A673 (cell line): Measurements from ENCODE around the gene MARCHF7. TPM values are rescaled to one million over a fixed set of nuclear protein-coding genes. Genes with fewer than 3 reads are reported as not detected.

Experiments
- BruUV-seq: library from RNA; stranded (reverse); fragments of 400-500 nt; replicated peaks from 2 replicates; lab custom pipeline; 2021; lab: Mats Ljungman, UMichigan
- CTCF ChIA-PET: fragments of 300-600 bp; sonication (Branson Sonifier 250); formaldehyde crosslinking; loops from one replicate; lab custom pipeline; 2022; ENCODE audit warnings: antibody characterized with exemption; lab: Charles Lee
- POLR2A ChIA-PET: fragments of 300-600 bp; sonication (Branson Sonifier 250); formaldehyde crosslinking; loops from one replicate; lab custom pipeline; 2022; ENCODE audit warnings: antibody characterized with exemption; ENCODE audit not compliant: low non-redundant PET; lab: Charles Lee
- DNase-seq: peaks from one replicate; pipeline ENCODE4 v3.0.0-alpha.2; 2015; ENCODE audit warnings: low spot score
- H3K27ac ChIP-seq: fragments of 200-600 bp; sonication (generic); 2 replicates; pipeline ENCODE4 v1.5.1; 2016; ENCODE audit warnings: mixed run types, low read depth, mild to moderate bottlenecking, mixed read lengths, antibody characterized with exemption, low read length; ENCODE audit not compliant: poor library complexity, severe bottlenecking
- H3K27me3 ChIP-seq: fragments of 200-600 bp; sonication (generic); replicated peaks from 2 replicates; pipeline ENCODE4 v1.6.1; 2017; ENCODE audit warnings: mixed run types, low read depth, mild to moderate bottlenecking, mixed read lengths, antibody characterized with exemption, low read length; ENCODE audit not compliant: insufficient read depth, poor library complexity
- H3K36me3 ChIP-seq: fragments of 200-600 bp; sonication (generic); 2 replicates; pipeline ENCODE4 v1.6.1; 2016; ENCODE audit warnings: mixed run types, mild to moderate bottlenecking, mixed read lengths, antibody characterized with exemption, low read length; ENCODE audit not compliant: insufficient read depth, poor library complexity, severe bottlenecking
- H3K4me1 ChIP-seq: fragments of 200-600 bp; sonication (generic); 2 replicates; pipeline ENCODE4 v1.6.1; 2017; ENCODE audit warnings: mixed run types, mild to moderate bottlenecking, mixed read lengths, antibody characterized with exemption, low read length; ENCODE audit not compliant: insufficient read depth, poor library complexity, severe bottlenecking
- H3K4me3 ChIP-seq: fragments of 200-600 bp; sonication (generic); 2 replicates; pipeline ENCODE4 v1.5.1; 2016; ENCODE audit warnings: low read depth, mixed run types, mild to moderate bottlenecking, mixed read lengths, low read length; ENCODE audit not compliant: poor library complexity, severe bottlenecking
- H3K9me3 ChIP-seq: fragments of 200-600 bp; sonication (generic); 2 replicates; pipeline ENCODE4 v1.6.1; 2016; ENCODE audit warnings: mixed run types, low read depth, mild to moderate bottlenecking, mixed read lengths, antibody characterized with exemption, low read length; ENCODE audit not compliant: poor library complexity, severe bottlenecking
- CTCF ChIP-seq: fragments of 300-800, 200-600 bp; sonication (generic); conservative IDR thresholded peaks from 2 replicates; pipeline ENCODE4 v1.5.1; 2017; ENCODE audit warnings: low read depth, mild to moderate bottlenecking, antibody characterized with exemption, low read length, moderate library complexity, mixed read lengths
- EZH2 ChIP-seq: fragments of 200-600 bp; sonication (generic); IDR thresholded peaks from 2 replicates; pipeline ENCODE4 v1.6.1; 2017; ENCODE audit warnings: borderline replicate concordance, low read depth, mild to moderate bottlenecking, mixed read lengths, antibody characterized with exemption, low read length; ENCODE audit not compliant: poor library complexity, severe bottlenecking
- intact Hi-C: fragments of 100-400 bp; cut with micrococcal nuclease; formaldehyde crosslinking; loops from one replicate; pipeline ENCODE4 v1.10.0; 2022; ENCODE audit not compliant: unreplicated experiment
- total RNA-seq: library from RNA; stranded (reverse); gene quantifications from 2 replicates; pipeline ENCODE4 v1.2.3, GENCODE V29; 2021

Gene MARCHF7
- total RNA-seq, 1 experiment from 2014 or later = 94.9 TPM

- no peaks in the 10 kb centered on the region for H3K36me3 ChIP-seq
- ChIA-PET CTCF (interaction anchor here (0.5 kb wide), 1 partner anchor 62 kb away, joined by 5 read pairs; no protein-coding TSS in a partner anchor), POLR2A (no interaction called here)
- H3K4me1 ChIP-seq = no peaks in the 10 kb centered on the region
- H3K27me3 ChIP-seq = no peaks in the 10 kb centered on the region
- no peaks in the 10 kb centered on the region for H3K9me3 ChIP-seq
- no peak overlapping the region for H3K27ac ChIP-seq
- peak; percentile 5 for DNase-seq
- no peak overlapping the region for H3K4me3 ChIP-seq
- BruUV-seq = no TSS peak
- intact Hi-C loops = no loop called here
- TF ChIP-seq CTCF (peak; percentile 53), EZH2 (no peak)
Observed at GRCh38 chr2:159677654-159678053, 34.7 kb upstream of the MARCHF7 start.

GRCh38 chr2:159680692-159681091, 31.6 kb upstream of the MARCHF7 start:
- H3K36me3 ChIP-seq = no peaks in the 10 kb centered on the region
- intact Hi-C loops = no loop called here
- H3K4me1 ChIP-seq = no peaks in the 10 kb centered on the region
- no peak for TF ChIP-seq CTCF
- TF ChIP-seq EZH2 = no peak
- DNase-seq = no peak
- H3K4me3 ChIP-seq = no peak overlapping the region
- ChIA-PET POLR2A (no interaction called here), CTCF (no interaction called here)
- no peak overlapping the region for H3K27ac ChIP-seq
- H3K27me3 ChIP-seq = no peaks in the 10 kb centered on the region
- no TSS peak for BruUV-seq
- H3K9me3 ChIP-seq = no peaks in the 10 kb centered on the region

DNA sequence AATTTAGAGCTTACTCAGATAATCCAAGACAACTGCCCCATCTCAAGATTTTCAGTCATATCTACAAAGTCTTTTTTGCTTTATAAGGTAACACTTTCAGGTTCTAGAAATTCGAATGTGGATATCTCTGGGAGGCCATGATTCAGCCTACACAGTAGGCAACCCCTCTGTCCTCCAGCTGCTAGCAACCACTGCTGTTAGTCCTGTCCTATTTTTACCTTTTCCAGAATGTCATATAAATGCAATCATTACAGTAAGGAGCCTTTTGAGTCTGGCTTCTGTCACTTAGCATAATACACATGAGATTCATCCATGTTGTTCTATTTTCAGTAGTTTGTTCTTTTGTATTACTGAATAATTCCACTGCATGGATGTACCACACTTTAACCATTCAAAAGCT, 28.5 kb upstream of the MARCHF7 start:
- H3K9me3 ChIP-seq = no peaks in the 10 kb centered on the region
- no peak overlapping the region for H3K4me3 ChIP-seq
- TF ChIP-seq EZH2 (no peak), CTCF (no peak)
- no peak for DNase-seq
- H3K27me3 ChIP-seq = no peaks in the 10 kb centered on the region
- H3K4me1 ChIP-seq = no peaks in the 10 kb centered on the region
- intact Hi-C loops = no loop called here
- CTCF ChIA-PET = no interaction called here
- BruUV-seq = no TSS peak
- H3K27ac ChIP-seq = no peak overlapping the region
- no peaks in the 10 kb centered on the region for H3K36me3 ChIP-seq
- POLR2A ChIA-PET = interaction anchor here (0.7 kb wide), 1 partner anchor 521 kb away, joined by 4 read pairs; no protein-coding TSS in a partner anchor
